Body of pancreas (tissue), 4 donors: ENCODE results near the gene ODF2L. TPM values are rescaled to one million over a fixed set of nuclear protein-coding genes. Genes with fewer than 3 reads are reported as not detected.

Experiments
- ATAC-seq: fragments of 150-250 bp; one replicate; pipeline ENCODE4 v1.9.1; 2016
- DNase-seq, 4 donors: peaks; one replicate each; pipeline ENCODE4 v3.0.0-alpha.2; 2019
- H3K27ac ChIP-seq, 4 donors: fragments of 200-600 bp; sonication (generic); 1 replicate in 3 of 4; 2 replicates in 1 of 4; pipeline versions ENCODE4 v1.5.1 to v1.6.1; 2016 to 2019; ENCODE audit warnings: mild to moderate bottlenecking in 1 of 4, mixed read lengths in 1 of 4, moderate library complexity in 1 of 4
- H3K27me3 ChIP-seq, 2 donors: fragments of 200-600 bp; sonication (generic); one replicate each; pipeline ENCODE4 v1.6.0; 2016; ENCODE audit warnings: mild to moderate bottlenecking in 1 of 2
- H3K36me3 ChIP-seq, 2 donors: fragments of 200-600 bp; sonication (generic); replicated peaks in 1 of 2; 2 replicates each; pipeline ENCODE4 v1.5.1; 2016; ENCODE audit warnings: low read depth in 2 of 2; ENCODE audit not compliant: insufficient read depth in 1 of 2
- H3K4me1 ChIP-seq: fragments of 200-600 bp; sonication (generic); one replicate; pipeline ENCODE4 v1.6.0; 2016
- H3K4me3 ChIP-seq, 2 donors: fragments of 200-600 bp; sonication (generic); 1 replicate in 1 of 2; 2 replicates in 1 of 2; pipeline ENCODE4 v1.5.1; 2016 to 2019
- H3K9me3 ChIP-seq, 3 donors: fragments of 200-600 bp; sonication (generic); 1 replicate in 2 of 3; 2 replicates in 1 of 3; pipeline ENCODE4 v1.5.1; 2016
- CTCF ChIP-seq, 7 experiments: fragments of 450-650 bp in 4 of 7; fragments of 200-600 bp in 3 of 7; sonication (generic) in 3 of 7; IDR thresholded peaks; one replicate each; pipeline ENCODE4 v1.5.1; 2016 to 2019; ENCODE audit warnings: antibody characterized with exemption in 7 of 7
- POLR2A ChIP-seq, 3 donors: fragments of 450-650 bp; IDR thresholded peaks; one replicate each; pipeline ENCODE4 v1.6.1; 2016; ENCODE audit warnings: antibody characterized with exemption in 3 of 3, mild to moderate bottlenecking in 2 of 3
- WGBS, 2 donors: methylation state at CpG; one replicate each; pipeline ENCODE4 v1.1.5; 2017; 5-methylcytosine and 5-hydroxymethylcytosine counted together
- intact Hi-C: fragments of 100-400 bp; cut with DNase I; formaldehyde crosslinking; loops from one replicate; pipeline ENCODE4 v1.15.1; 2023
- total RNA-seq, 2 donors: library from RNA; depleted of rRNA; stranded (reverse); fragments of >200 nt; gene quantifications; one replicate each; pipeline ENCODE4 v1.1.0, GENCODE V29; 2016

Gene ODF2L
- total RNA-seq, 2 donors from 2014 or later: 22.3 to 34.3 TPM

GRCh38 chr1:86346388-86346787, 49.7 kb downstream of the ODF2L start:
- Histone ChIP-seq H3K27ac (no peak overlapping the region), H3K27me3 (no peaks in the 10 kb centered on the region), H3K9me3 (no peaks in the 10 kb centered on the region), H3K4me3 (no peak overlapping the region), H3K36me3 (no peaks in the 10 kb centered on the region), H3K4me1 (no peaks in the 10 kb centered on the region)
- 86 to 96% methylated on average over 1 of the region's 1 CpG for WGBS, 2 donors
- no peak for DNase-seq
- ATAC-seq: no peak
- intact Hi-C loops: no loop called here
- TF ChIP-seq CTCF (IDR thresholded peaks at IDR 0.05) (no peak), POLR2A (IDR thresholded peaks at IDR 0.05) (no peak)

GRCh38 chr1:86345042-86345441, 51.1 kb downstream of the ODF2L start:
- DNase-seq (no peak), ATAC-seq (no peak)
- 89 to 96% methylated on average over 2 of the region's 2 CpGs for WGBS, 2 donors
- Histone ChIP-seq H3K36me3 (no peaks in the 10 kb centered on the region), H3K27ac (no peak overlapping the region), H3K4me3 (no peak overlapping the region), H3K9me3 (no peaks in the 10 kb centered on the region), H3K4me1 (no peaks in the 10 kb centered on the region), H3K27me3 (no peaks in the 10 kb centered on the region)
- TF ChIP-seq POLR2A (IDR thresholded peaks at IDR 0.05): no peak
- TF ChIP-seq CTCF (IDR thresholded peaks at IDR 0.05): no peak
- intact Hi-C loops: no loop called here

GRCh38 chr1:86339906-86340305, 56.2 kb downstream of the ODF2L start:
- H3K27me3 ChIP-seq: no peaks in the 10 kb centered on the region
- DNase-seq: no peak
- no peaks in the 10 kb centered on the region for H3K9me3 ChIP-seq
- no peaks in the 10 kb centered on the region for H3K4me1 ChIP-seq
- intact Hi-C loops: no loop called here
- H3K36me3 ChIP-seq: no peaks in the 10 kb centered on the region
- no peak overlapping the region for H3K4me3 ChIP-seq
- ATAC-seq: no peak
- 85 to 89% methylated on average over 7 of the region's 7 CpGs for WGBS, 2 donors
- no peak overlapping the region for H3K27ac ChIP-seq
- no peak for TF ChIP-seq CTCF (IDR thresholded peaks at IDR 0.05)
- no peak for TF ChIP-seq POLR2A (IDR thresholded peaks at IDR 0.05)

GRCh38 chr1:86339014-86339812, 56.9 kb downstream of the ODF2L start:
- peak in 1 of 4 donors; percentile 50 for DNase-seq
- no peaks in the 10 kb centered on the region for H3K36me3 ChIP-seq
- TF ChIP-seq POLR2A (IDR thresholded peaks at IDR 0.05) (no peak), CTCF (IDR thresholded peaks at IDR 0.05) (no peak)
- H3K4me1 ChIP-seq: no peaks in the 10 kb centered on the region
- no peaks in the 10 kb centered on the region for H3K27me3 ChIP-seq
- H3K27ac ChIP-seq: peak overlapping the region in 1 of 4 donors; percentile 53
- no peaks in the 10 kb centered on the region for H3K9me3 ChIP-seq
- H3K4me3 ChIP-seq: no peak overlapping the region
- intact Hi-C loops: no loop called here
- WGBS, 2 donors: 52 to 58% methylated on average over 6 to 7 of the region's 7 CpGs
- no peak for ATAC-seq

GRCh38 chr1:86335916-86336315, 60.2 kb downstream of the ODF2L start:
- TF ChIP-seq CTCF (IDR thresholded peaks at IDR 0.05) (no peak), POLR2A (IDR thresholded peaks at IDR 0.05) (no peak)
- no peak for ATAC-seq

More at GRCh38 chr1:86335916-86336315, 60.2 kb downstream of the ODF2L start:
- no peak overlapping the region for H3K27ac ChIP-seq
- WGBS, 2 donors: 41 to 48% methylated on average over 1 of the region's 1 CpG
- no peaks in the 10 kb centered on the region for H3K36me3 ChIP-seq
- H3K9me3 ChIP-seq: no peaks in the 10 kb centered on the region
- intact Hi-C loops: no loop called here
- H3K4me1 ChIP-seq: no peaks in the 10 kb centered on the region
- no peak for DNase-seq
- H3K27me3 ChIP-seq: no peaks in the 10 kb centered on the region
- H3K4me3 ChIP-seq: no peak overlapping the region
